Stomach (tissue), 4 donors: ENCODE results near the gene UBE2D2.

Experiments used
- CTCF ChIP-seq, 7 experiments: fragments of 450-650 bp in 4 of 7; fragments of 200-600 bp in 3 of 7; sonication (generic) in 3 of 7; IDR thresholded peaks; one replicate each; pipeline ENCODE4 v1.5.1; 2016 to 2019; ENCODE audit warnings: antibody characterized with exemption in 7 of 7, control low read depth in 2 of 7, mild to moderate bottlenecking in 1 of 7
- EP300 ChIP-seq: sonication (generic); formaldehyde crosslinking; IDR thresholded peaks from one replicate; pipeline ENCODE4 v1.6.1; 2017; ENCODE audit warnings: antibody characterized with exemption
- POLR2A ChIP-seq, 4 donors: fragments of 450-650 bp; IDR thresholded peaks; one replicate each; pipeline ENCODE4 v1.6.1; 2016; ENCODE audit warnings: antibody characterized with exemption in 4 of 4, control low read depth in 2 of 4, mild to moderate bottlenecking in 1 of 4, moderate library complexity in 1 of 4
- POLR2AphosphoS5 ChIP-seq, 3 donors: sonication (generic); formaldehyde crosslinking; IDR thresholded peaks; one replicate each; pipeline ENCODE4 v1.6.1; 2016; ENCODE audit warnings: antibody characterized with exemption in 3 of 3

DNA sequence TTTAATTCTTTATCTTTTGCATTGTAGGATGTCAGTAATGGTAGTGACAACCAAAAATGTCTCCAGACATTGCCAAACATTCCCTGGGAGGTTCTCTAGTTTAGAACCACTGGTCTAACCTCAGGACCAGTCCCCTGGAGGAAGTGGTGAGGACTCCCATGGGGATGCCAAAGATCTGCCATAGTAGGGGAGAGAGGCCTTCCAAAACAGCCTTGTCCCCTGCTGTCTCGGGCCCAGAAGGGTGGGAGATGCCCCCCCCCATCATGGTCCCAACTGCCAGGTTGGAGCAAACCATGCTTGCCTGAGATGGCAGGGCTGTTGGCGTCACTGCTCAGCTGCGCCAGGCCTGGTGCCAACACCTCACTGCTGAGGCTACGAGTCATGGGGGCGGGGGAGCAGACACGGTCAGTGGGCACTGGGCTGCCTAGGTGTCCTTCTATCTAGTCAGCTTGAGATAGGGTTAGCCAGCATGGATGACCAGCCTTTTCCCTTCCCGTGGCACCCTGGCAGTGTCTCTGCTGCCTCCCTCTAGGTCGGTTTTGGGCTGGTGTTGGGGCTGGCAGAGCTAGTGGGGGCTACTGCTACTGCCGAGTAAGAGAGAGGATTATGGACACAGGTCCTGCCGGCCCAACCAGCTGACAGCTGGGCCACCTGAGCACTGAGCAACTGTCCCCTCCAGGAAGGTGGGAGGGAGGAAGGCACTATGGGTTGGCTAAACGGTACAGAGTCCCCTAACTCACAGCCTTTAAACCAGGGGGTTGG lies 78.7 kb downstream of the UBE2D2 start:
- no peak for TF ChIP-seq CTCF (IDR thresholded peaks at IDR 0.05)
- TF ChIP-seq POLR2AphosphoS5 (IDR thresholded peaks at IDR 0.05), result no peak
- no peak for TF ChIP-seq POLR2A (IDR thresholded peaks at IDR 0.05)
- TF ChIP-seq EP300, result no peak
